K562 (cell line): ENCODE measurements around the gene UBXN11. TPM values are rescaled to one million over a fixed set of nuclear protein-coding genes. Genes with fewer than 3 reads are reported as not detected.

Experiments used
- ATAC-seq: fragments of 200-7000 bp; cut with Tn5 transposase; 3 replicates; pipeline ENCODE4 v1.9.1; 2020; ENCODE audit warnings: moderate library complexity
- BruUV-seq: library from RNA; stranded (reverse); fragments of 400-500 nt; replicated peaks from 2 replicates; lab custom pipeline; 2021; lab: Mats Ljungman, UMichigan
- CTCF ChIA-PET: fragments of 300-600 bp; formaldehyde crosslinking; extraction: SDS; loops from one replicate; lab custom pipeline; 2021; ENCODE audit warnings: low intra/inter-chr PET ratio; lab: Yijun Ruan, JAX
- POLR2A ChIA-PET: fragments of 300-600, 350-650 bp; sonication (Branson Sonifier 250); formaldehyde crosslinking; extraction: SDS; loops from one replicate; lab custom pipeline; 2021; ENCODE audit warnings: antibody characterized with exemption, inconsistent platforms; lab: Yijun Ruan, JAX
- DNase-seq, 4 experiments: peaks; one replicate each; pipeline versions ENCODE4 v3.0.0 to v3.0.0-alpha.2; 2011 to 2018; ENCODE audit warnings: low spot score in 3 of 4, mixed read lengths in 3 of 4; ENCODE audit errors: extremely low read depth in 1 of 4
- FAIRE-seq: peaks from 2 replicates; lab custom pipeline; 2011; peaks lifted over from hg19 to GRCh38; lab: Jason Lieb, UNC
- H2AFZ ChIP-seq: 2 replicates; pipeline ENCODE4 v1.6.0; 2011; ENCODE audit warnings: low read depth, low read length, control low read depth, inconsistent platforms
- H3K27ac ChIP-seq: fragments of 200-600 bp; 3 replicates; pipeline ENCODE4 v1.8.0; 2011; ENCODE audit warnings: low read depth, mild to moderate bottlenecking, control low read depth, inconsistent platforms, low read length, moderate library complexity, mixed read lengths; ENCODE audit errors: extremely low read depth
- H3K27me3 ChIP-seq, 2 experiments: fragments of 300-600 bp in 1 of 2; 2 replicates in 1 of 2; 3 replicates in 1 of 2; pipeline versions ENCODE4 v1.6.0 to v1.8.0; 2011; ENCODE audit warnings: inconsistent platforms in 2 of 2, low read length in 2 of 2, mild to moderate bottlenecking in 1 of 2, mixed read lengths in 1 of 2, moderate library complexity in 1 of 2; ENCODE audit not compliant: control insufficient read depth in 2 of 2, insufficient read depth in 2 of 2
- H3K36me3 ChIP-seq: fragments of 300-600 bp; 3 replicates; pipeline ENCODE4 v1.8.0; 2011; ENCODE audit warnings: mild to moderate bottlenecking, low read length, inconsistent platforms; ENCODE audit not compliant: control insufficient read depth, insufficient read depth
- H3K4me1 ChIP-seq, 2 experiments: fragments of 200-600 bp in 1 of 2; replicated peaks in 1 of 2; 2 replicates in 1 of 2; 3 replicates in 1 of 2; pipeline versions ENCODE4 v1.5.1 to v1.8.0; 2011; ENCODE audit warnings: inconsistent platforms in 2 of 2, low read length in 2 of 2, mild to moderate bottlenecking in 1 of 2, mixed read lengths in 1 of 2, moderate library complexity in 1 of 2; ENCODE audit not compliant: control insufficient read depth in 2 of 2, insufficient read depth in 2 of 2
- H3K4me2 ChIP-seq: 2 replicates; pipeline ENCODE4 v1.6.1; 2011; ENCODE audit warnings: low read length, control low read depth, inconsistent platforms, mixed read lengths; ENCODE audit not compliant: insufficient read depth
- H3K4me3 ChIP-seq: fragments of 200-600 bp; sonication (generic), shearing (Covaris generic); 2 replicates; pipeline ENCODE4 v1.5.1; 2016; ENCODE audit warnings: control low read depth, inconsistent platforms
- H3K79me2 ChIP-seq: fragments of 200-600 bp; 3 replicates; pipeline ENCODE4 v1.8.0; 2011; ENCODE audit warnings: low read length, inconsistent platforms; ENCODE audit not compliant: control insufficient read depth, insufficient read depth
- H3K9ac ChIP-seq, 2 experiments: 2 replicates each; pipeline versions ENCODE4 v1.6.0 to v1.6.1; 2011; ENCODE audit warnings: low read depth in 2 of 2, low read length in 2 of 2, control low read depth in 1 of 2, inconsistent platforms in 1 of 2, mild to moderate bottlenecking in 1 of 2, mixed read lengths in 1 of 2; ENCODE audit not compliant: insufficient read depth in 1 of 2
- H3K9me1 ChIP-seq: one replicate; pipeline ENCODE4 v1.6.0; 2011; ENCODE audit warnings: inconsistent platforms, mild to moderate bottlenecking, low read length, moderate library complexity; ENCODE audit not compliant: control insufficient read depth, insufficient read depth
- H3K9me3 ChIP-seq: replicated peaks from 2 replicates; pipeline ENCODE4 v1.5.1; 2011; ENCODE audit warnings: low read depth, low read length, inconsistent platforms; ENCODE audit not compliant: control insufficient read depth, insufficient read depth
- H4K20me1 ChIP-seq: replicated peaks from 2 replicates; pipeline ENCODE4 v1.6.1; 2011; ENCODE audit warnings: low read length, inconsistent platforms, mixed read lengths; ENCODE audit not compliant: control insufficient read depth, insufficient read depth
- NR2C2 ChIP-seq, 2 experiments: fragments of 200-800 bp in 1 of 2; sonication (Bioruptor generic) in 1 of 2; sonication (generic) in 1 of 2; formaldehyde crosslinking in 1 of 2; IDR thresholded peaks; 2 replicates each; pipeline versions ENCODE4 v1.6.1 to v1.8.0; 2016 to 2022; ENCODE audit warnings: mild to moderate bottlenecking in 1 of 2, missing compliant biosample characterization in 1 of 2, missing genetic modification characterization in 1 of 2, missing genetic modification reagents in 1 of 2
- NRF1 ChIP-seq, 2 experiments: fragments of 450-650 bp; IDR thresholded peaks in 1 of 2; conservative IDR thresholded peaks in 1 of 2; 2 replicates each; pipeline ENCODE4 v1.6.1; 2014; ENCODE audit warnings: mild to moderate bottlenecking in 2 of 2
- THRAP3 ChIP-seq: fragments of 450-650 bp; IDR thresholded peaks from 2 replicates; pipeline ENCODE4 v1.6.1; 2016; ENCODE audit warnings: mild to moderate bottlenecking, inconsistent platforms, borderline replicate concordance
- WGBS: fragments of 100-300 bp; shearing (Covaris generic); methylation state at CpG from one replicate; pipeline ENCODE4 v1.1.6; 2016; ENCODE audit warnings: low coverage, mixed read lengths; ENCODE audit not compliant: insufficient coverage; ENCODE audit errors: missing lambda C conversion rate; 5-methylcytosine and 5-hydroxymethylcytosine counted together
- in situ Hi-C: fragments of 300-500 bp; cut with MboI; formaldehyde crosslinking; loops from 4 replicates; pipeline ENCODE4 v1.15.0; 2018; ENCODE audit warnings: inconsistent platforms, mixed read lengths
- intact Hi-C: fragments of 100-400 bp; cut with micrococcal nuclease; formaldehyde crosslinking; loops from 2 replicates; pipeline ENCODE4 v1.14.2; 2022
- polyA plus RNA-seq, 8 experiments: library from polyadenylated mRNA; depleted of rRNA in 4 of 8; stranded (reverse) in 5 of 8; unstranded in 3 of 8; fragments of >200 nt; fragmentation: Nextera tagmentation in 2 of 8; fragmentation: Illumina TruSeq in 1 of 8; extraction: Ambion mirVana in 2 of 8; extraction: Trizol in 1 of 8; gene quantifications; 2 replicates each; pipeline versions ENCODE4 v1.2.1 to v1.2.3, GENCODE V29; 2011 to 2014; ENCODE audit warnings: inconsistent platforms in 1 of 8, missing spikeins in 1 of 8
- total RNA-seq, 7 experiments: library from RNA; depleted of rRNA in 6 of 7; stranded (reverse); fragments of >200 nt in 6 of 7; fragmentation: Illumina TruSeq in 2 of 7; extraction: Trizol in 2 of 7; gene quantifications; 2 replicates each; pipeline versions ENCODE4 v1.2.1 to v1.2.3, GENCODE V29; 2011 to 2021; ENCODE audit warnings: low replicate concordance in 1 of 7
- TF ChIP-seq, protein P1 (sequence below): fragments of 250-450 bp; sonication (Bioruptor Pico); IDR thresholded peaks from 2 replicates; pipeline ENCODE4 v1.4.0; 2020
- TF ChIP-seq, protein P2 (sequence below): fragments of 250-450 bp; sonication (Bioruptor Pico); IDR thresholded peaks from 2 replicates; pipeline ENCODE4 v1.8.0; 2021; ENCODE audit warnings: borderline replicate concordance, mild to moderate bottlenecking, moderate library complexity; ENCODE audit not compliant: poor library complexity, severe bottlenecking
- TF ChIP-seq, protein P3 (sequence below): sonication (generic); formaldehyde crosslinking; IDR thresholded peaks from 2 replicates; pipeline ENCODE4 v1.8.0; 2023; ENCODE audit warnings: missing genetic modification reagents, mild to moderate bottlenecking, borderline replicate concordance
- TF ChIP-seq, protein P4 (sequence below): fragments of 250-450 bp; sonication (Bioruptor Pico); IDR thresholded peaks from 2 replicates; pipeline ENCODE4 v1.8.0; 2021; ENCODE audit warnings: moderate library complexity, mild to moderate bottlenecking, inconsistent platforms

UBXN11 gene
- total and polyA plus RNA-seq, 9 of the 15 experiments (the other 6 are each of a cell fraction or from before 2014, with no cell fraction given), result 0.48 to 34.3 (median 11.3) TPM

DNA sequence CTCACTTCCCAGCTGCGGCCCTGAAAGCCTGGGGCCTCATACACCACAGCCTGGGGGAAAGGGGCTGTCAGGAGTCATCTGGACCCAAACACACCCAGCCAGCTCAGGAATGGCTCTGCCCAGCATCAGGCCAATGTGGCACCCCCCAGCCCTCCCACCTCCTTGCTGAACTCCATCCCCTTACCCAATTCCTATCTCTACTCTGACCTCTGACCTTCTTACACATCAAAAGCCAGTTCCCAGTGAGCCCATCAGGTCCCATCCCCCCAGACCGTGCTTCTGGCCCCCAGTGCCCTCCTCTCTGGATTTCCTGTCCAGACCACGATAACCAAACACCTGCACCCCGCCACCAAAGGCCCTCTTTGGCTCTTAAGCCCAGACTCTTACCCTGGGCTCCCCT lies 31.2 kb upstream of the UBXN11 start (continued):
- TF ChIP-seq, protein P1, sequence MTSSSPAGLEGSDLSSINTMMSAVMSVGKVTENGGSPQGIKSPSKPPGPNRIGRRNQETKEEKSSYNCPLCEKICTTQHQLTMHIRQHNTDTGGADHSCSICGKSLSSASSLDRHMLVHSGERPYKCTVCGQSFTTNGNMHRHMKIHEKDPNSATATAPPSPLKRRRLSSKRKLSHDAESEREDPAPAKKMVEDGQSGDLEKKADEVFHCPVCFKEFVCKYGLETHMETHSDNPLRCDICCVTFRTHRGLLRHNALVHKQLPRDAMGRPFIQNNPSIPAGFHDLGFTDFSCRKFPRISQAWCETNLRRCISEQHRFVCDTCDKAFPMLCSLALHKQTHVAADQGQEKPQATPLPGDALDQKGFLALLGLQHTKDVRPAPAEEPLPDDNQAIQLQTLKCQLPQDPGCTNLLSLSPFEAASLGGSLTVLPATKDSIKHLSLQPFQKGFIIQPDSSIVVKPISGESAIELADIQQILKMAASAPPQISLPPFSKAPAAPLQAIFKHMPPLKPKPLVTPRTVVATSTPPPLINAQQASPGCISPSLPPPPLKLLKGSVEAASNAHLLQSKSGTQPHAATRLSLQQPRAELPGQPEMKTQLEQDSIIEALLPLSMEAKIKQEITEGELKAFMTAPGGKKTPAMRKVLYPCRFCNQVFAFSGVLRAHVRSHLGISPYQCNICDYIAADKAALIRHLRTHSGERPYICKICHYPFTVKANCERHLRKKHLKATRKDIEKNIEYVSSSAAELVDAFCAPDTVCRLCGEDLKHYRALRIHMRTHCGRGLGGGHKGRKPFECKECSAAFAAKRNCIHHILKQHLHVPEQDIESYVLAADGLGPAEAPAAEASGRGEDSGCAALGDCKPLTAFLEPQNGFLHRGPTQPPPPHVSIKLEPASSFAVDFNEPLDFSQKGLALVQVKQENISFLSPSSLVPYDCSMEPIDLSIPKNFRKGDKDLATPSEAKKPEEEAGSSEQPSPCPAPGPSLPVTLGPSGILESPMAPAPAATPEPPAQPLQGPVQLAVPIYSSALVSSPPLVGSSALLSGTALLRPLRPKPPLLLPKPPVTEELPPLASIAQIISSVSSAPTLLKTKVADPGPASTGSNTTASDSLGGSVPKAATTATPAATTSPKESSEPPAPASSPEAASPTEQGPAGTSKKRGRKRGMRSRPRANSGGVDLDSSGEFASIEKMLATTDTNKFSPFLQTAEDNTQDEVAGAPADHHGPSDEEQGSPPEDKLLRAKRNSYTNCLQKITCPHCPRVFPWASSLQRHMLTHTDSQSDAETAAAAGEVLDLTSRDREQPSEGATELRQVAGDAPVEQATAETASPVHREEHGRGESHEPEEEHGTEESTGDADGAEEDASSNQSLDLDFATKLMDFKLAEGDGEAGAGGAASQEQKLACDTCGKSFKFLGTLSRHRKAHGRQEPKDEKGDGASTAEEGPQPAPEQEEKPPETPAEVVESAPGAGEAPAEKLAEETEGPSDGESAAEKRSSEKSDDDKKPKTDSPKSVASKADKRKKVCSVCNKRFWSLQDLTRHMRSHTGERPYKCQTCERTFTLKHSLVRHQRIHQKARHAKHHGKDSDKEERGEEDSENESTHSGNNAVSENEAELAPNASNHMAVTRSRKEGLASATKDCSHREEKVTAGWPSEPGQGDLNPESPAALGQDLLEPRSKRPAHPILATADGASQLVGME (CRISPR knock-in tag), result no peak

DNA sequence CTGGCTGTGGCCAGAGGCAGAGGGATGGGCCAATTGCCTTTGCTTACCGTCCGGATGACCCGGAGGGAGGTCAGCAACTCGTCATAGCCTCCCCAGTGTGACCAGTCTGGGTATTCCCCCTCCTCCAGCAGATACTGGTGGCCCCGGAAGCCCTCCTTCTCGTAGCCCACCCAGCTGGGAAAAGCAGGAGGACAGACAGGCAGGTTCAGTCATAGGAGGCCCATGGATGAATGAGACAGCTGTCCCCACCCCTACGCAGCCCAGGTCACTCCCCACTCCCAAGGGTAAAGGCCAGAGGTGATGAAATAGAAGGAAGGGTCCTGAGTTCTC lies 30.7 kb upstream of the UBXN11 start:
- Histone ChIP-seq H3K36me3 (no peaks in the 10 kb centered on the region), H4K20me1 (no peaks in the 10 kb centered on the region), H3K4me3 (no peak overlapping the region), H3K27ac (peak overlapping the region; percentile 85), H3K27me3 (no peaks in the 10 kb centered on the region), H3K4me2 (peak overlapping the region; percentile 89; the same call in 1 of the 2 replicates), H3K9me1 (peaks cover 4% of the 10 kb centered on the region), H3K79me2 (no peaks in the 10 kb centered on the region), H3K4me1 (peaks cover 14 to 21% of the 10 kb centered on the region in 2 experiments), H3K9ac (peak overlapping the region; percentile 80 to 95), H3K9me3 (no peaks in the 10 kb centered on the region), H2AFZ (peak overlapping the region; percentile 98)
- 55% methylated on average over 7 of the region's 7 CpGs for WGBS
- FAIRE-seq (no peak), ATAC-seq (peak; percentile 1; the same call in 2 of the 3 replicates), DNase-seq (no peak)
- CTCF ChIA-PET, result no interaction called here
- BruUV-seq, result no TSS peak
- intact Hi-C loops (no loop called here), in situ Hi-C loops (no loop called here)
- POLR2A ChIA-PET, result interaction anchor here (0.9 to 3.1 kb wide), 8 partner anchors 10 to 179 kb away, joined by 3 to 24 read pairs (median 5); partner anchors contain the start of gene CD52
- no peak for TF ChIP-seq THRAP3
- no peak for TF ChIP-seq NR2C2 (CRISPR knock-in tag; IDR thresholded peaks at IDR 0.05)
- peak; percentile 71; the same call in 1 of the 2 replicates for TF ChIP-seq NR2C2 (tag; IDR thresholded peaks at IDR 0.05)
- TF ChIP-seq, protein P2, sequence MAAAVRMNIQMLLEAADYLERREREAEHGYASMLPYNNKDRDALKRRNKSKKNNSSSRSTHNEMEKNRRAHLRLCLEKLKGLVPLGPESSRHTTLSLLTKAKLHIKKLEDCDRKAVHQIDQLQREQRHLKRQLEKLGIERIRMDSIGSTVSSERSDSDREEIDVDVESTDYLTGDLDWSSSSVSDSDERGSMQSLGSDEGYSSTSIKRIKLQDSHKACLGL (CRISPR knock-in tag), result no peak
- no peak for TF ChIP-seq NRF1 (conservative IDR thresholded peaks at IDR 0.05 in 1 of 2, IDR thresholded peaks at IDR 0.05 in 1 of 2)
- TF ChIP-seq, protein P3, sequence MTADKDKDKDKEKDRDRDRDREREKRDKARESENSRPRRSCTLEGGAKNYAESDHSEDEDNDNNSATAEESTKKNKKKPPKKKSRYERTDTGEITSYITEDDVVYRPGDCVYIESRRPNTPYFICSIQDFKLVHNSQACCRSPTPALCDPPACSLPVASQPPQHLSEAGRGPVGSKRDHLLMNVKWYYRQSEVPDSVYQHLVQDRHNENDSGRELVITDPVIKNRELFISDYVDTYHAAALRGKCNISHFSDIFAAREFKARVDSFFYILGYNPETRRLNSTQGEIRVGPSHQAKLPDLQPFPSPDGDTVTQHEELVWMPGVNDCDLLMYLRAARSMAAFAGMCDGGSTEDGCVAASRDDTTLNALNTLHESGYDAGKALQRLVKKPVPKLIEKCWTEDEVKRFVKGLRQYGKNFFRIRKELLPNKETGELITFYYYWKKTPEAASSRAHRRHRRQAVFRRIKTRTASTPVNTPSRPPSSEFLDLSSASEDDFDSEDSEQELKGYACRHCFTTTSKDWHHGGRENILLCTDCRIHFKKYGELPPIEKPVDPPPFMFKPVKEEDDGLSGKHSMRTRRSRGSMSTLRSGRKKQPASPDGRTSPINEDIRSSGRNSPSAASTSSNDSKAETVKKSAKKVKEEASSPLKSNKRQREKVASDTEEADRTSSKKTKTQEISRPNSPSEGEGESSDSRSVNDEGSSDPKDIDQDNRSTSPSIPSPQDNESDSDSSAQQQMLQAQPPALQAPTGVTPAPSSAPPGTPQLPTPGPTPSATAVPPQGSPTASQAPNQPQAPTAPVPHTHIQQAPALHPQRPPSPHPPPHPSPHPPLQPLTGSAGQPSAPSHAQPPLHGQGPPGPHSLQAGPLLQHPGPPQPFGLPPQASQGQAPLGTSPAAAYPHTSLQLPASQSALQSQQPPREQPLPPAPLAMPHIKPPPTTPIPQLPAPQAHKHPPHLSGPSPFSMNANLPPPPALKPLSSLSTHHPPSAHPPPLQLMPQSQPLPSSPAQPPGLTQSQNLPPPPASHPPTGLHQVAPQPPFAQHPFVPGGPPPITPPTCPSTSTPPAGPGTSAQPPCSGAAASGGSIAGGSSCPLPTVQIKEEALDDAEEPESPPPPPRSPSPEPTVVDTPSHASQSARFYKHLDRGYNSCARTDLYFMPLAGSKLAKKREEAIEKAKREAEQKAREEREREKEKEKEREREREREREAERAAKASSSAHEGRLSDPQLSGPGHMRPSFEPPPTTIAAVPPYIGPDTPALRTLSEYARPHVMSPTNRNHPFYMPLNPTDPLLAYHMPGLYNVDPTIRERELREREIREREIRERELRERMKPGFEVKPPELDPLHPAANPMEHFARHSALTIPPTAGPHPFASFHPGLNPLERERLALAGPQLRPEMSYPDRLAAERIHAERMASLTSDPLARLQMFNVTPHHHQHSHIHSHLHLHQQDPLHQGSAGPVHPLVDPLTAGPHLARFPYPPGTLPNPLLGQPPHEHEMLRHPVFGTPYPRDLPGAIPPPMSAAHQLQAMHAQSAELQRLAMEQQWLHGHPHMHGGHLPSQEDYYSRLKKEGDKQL, result no peak
- TF ChIP-seq, protein P4, sequence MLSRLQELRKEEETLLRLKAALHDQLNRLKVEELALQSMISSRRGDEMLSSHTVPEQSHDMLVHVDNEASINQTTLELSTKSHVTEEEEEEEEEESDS, result no peak
